ENCODE measurements around the gene BTLA. TPM values are rescaled to one million over a fixed set of nuclear protein-coding genes. Genes with fewer than 3 reads are reported as not detected.

BTLA gene
- total RNA-seq, 1 experiment from 2014 or later = not detected

GRCh38 chr3:112505907-112506306, 6.6 kb upstream of the BTLA start:
- no peak for DNase-seq
- H3K36me3 ChIP-seq (ENCODE audit: low read depth, low read length) = no peaks in the 10 kb centered on the region
- BruUV-seq (replicated peaks) = no TSS peak
- ATAC-seq = no peak
- ChIA-PET POLR2A (ENCODE audit: unreplicated experiment) (no interaction called here), CTCF (no interaction called here)
- intact Hi-C loops (cut with micrococcal nuclease) = no loop called here
- H4K20me1 ChIP-seq (ENCODE audit: low read length) = no peaks in the 10 kb centered on the region
- H3K79me2 ChIP-seq (ENCODE audit: low read length) = no peaks in the 10 kb centered on the region
- no peak overlapping the region for H3K9ac ChIP-seq (ENCODE audit: low read length)
- no peaks in the 10 kb centered on the region for H3K4me1 ChIP-seq (ENCODE audit: insufficient read depth, low read length)
- H3K9me3 ChIP-seq (ENCODE audit: low read length) = 0 out of 2 replicates have a peak, but pooled peaks cover 5% of the 10 kb centered on the region
- H3K27ac ChIP-seq (ENCODE audit: low read length) = no peak overlapping the region
- no peaks in the 10 kb centered on the region for H3K9me2 ChIP-seq (replicated peaks; ENCODE audit: low read length)
- H3K4me3 ChIP-seq (ENCODE audit: low read length) = no peak overlapping the region
- H3K4me2 ChIP-seq (ENCODE audit: low read length) = no peak overlapping the region
- H3F3A ChIP-seq (ENCODE audit: low read length, unreplicated experiment) = no peaks in the 10 kb centered on the region
- H2AFZ ChIP-seq (ENCODE audit: low read length) = no peak overlapping the region
- H3K27me3 ChIP-seq (ENCODE audit: low read length) = peaks cover 33% of the 10 kb centered on the region
- no peak for TF ChIP-seq EZH2 (IDR thresholded peaks at IDR 0.05; ENCODE audit: low read length, unreplicated experiment)
- no peak for TF ChIP-seq EZH2phosphoT487 (IDR thresholded peaks at IDR 0.05; ENCODE audit: borderline replicate concordance, low read length)
- TF ChIP-seq CTCF (conservative IDR thresholded peaks at IDR 0.05; ENCODE audit: low read depth, low read length) = no peak

GRCh38 chr3:112504123-112504522, 4.9 kb upstream of the BTLA start:
- TF ChIP-seq EZH2 (IDR thresholded peaks at IDR 0.05; ENCODE audit: low read length, unreplicated experiment) (no peak), EZH2phosphoT487 (IDR thresholded peaks at IDR 0.05; ENCODE audit: borderline replicate concordance, low read length) (no peak), CTCF (conservative IDR thresholded peaks at IDR 0.05; ENCODE audit: low read depth, low read length) (no peak)
- no peak overlapping the region for H3K9ac ChIP-seq (ENCODE audit: low read length)
- no peak overlapping the region for H3K4me3 ChIP-seq (ENCODE audit: low read length)
- no peak overlapping the region for H3K4me2 ChIP-seq (ENCODE audit: low read length)
- ChIA-PET CTCF (no interaction called here), POLR2A (ENCODE audit: unreplicated experiment) (interaction anchor here (0.7 kb wide), 1 partner anchor 153 kb away, joined by 4 read pairs; no protein-coding TSS in a partner anchor)
- no peaks in the 10 kb centered on the region for H3K36me3 ChIP-seq (ENCODE audit: low read depth, low read length)
- no peaks in the 10 kb centered on the region for H3K9me2 ChIP-seq (replicated peaks; ENCODE audit: low read length)
- H4K20me1 ChIP-seq (ENCODE audit: low read length) = no peaks in the 10 kb centered on the region
- no peaks in the 10 kb centered on the region for H3K9me3 ChIP-seq (ENCODE audit: low read length)
- H3K27me3 ChIP-seq (ENCODE audit: low read length) = peaks cover 50% of the 10 kb centered on the region
- intact Hi-C loops (cut with micrococcal nuclease) = no loop called here
- no TSS peak for BruUV-seq (replicated peaks)
- no peaks in the 10 kb centered on the region for H3F3A ChIP-seq (ENCODE audit: low read length, unreplicated experiment)
- ATAC-seq (no peak), DNase-seq (no peak)
- H3K79me2 ChIP-seq (ENCODE audit: low read length) = no peaks in the 10 kb centered on the region
- no peak overlapping the region for H2AFZ ChIP-seq (ENCODE audit: low read length)
- H3K4me1 ChIP-seq (ENCODE audit: insufficient read depth, low read length) = no peaks in the 10 kb centered on the region
- no peak overlapping the region for H3K27ac ChIP-seq (ENCODE audit: low read length)

GRCh38 chr3:112503304-112503972, 4.2 kb upstream of the BTLA start:
- Histone ChIP-seq H3K9ac (ENCODE audit: low read length) (no peak overlapping the region), H4K20me1 (ENCODE audit: low read length) (no peaks in the 10 kb centered on the region), H3K4me3 (ENCODE audit: low read length) (no peak overlapping the region), H3K4me2 (ENCODE audit: low read length) (no peak overlapping the region), H3K9me2 (replicated peaks; ENCODE audit: low read length) (no peaks in the 10 kb centered on the region), H3K79me2 (ENCODE audit: low read length) (no peaks in the 10 kb centered on the region), H3K9me3 (ENCODE audit: low read length) (no peaks in the 10 kb centered on the region), H3K4me1 (ENCODE audit: insufficient read depth, low read length) (no peaks in the 10 kb centered on the region), H2AFZ (ENCODE audit: low read length) (no peak overlapping the region), H3K27me3 (ENCODE audit: low read length) (peaks cover 57% of the 10 kb centered on the region), H3K27ac (ENCODE audit: low read length) (no peak overlapping the region), H3F3A (ENCODE audit: low read length, unreplicated experiment) (no peaks in the 10 kb centered on the region), H3K36me3 (ENCODE audit: low read depth, low read length) (no peaks in the 10 kb centered on the region)
- ChIA-PET POLR2A (ENCODE audit: unreplicated experiment) (interaction anchor here (0.7 kb wide), 1 partner anchor 153 kb away, joined by 4 read pairs; no protein-coding TSS in a partner anchor), CTCF (interaction anchor here (0.5 kb wide), 1 partner anchor 8 kb away, joined by 4 read pairs; no protein-coding TSS in a partner anchor)
- ATAC-seq = no peak
- BruUV-seq (replicated peaks) = no TSS peak
- intact Hi-C loops (cut with micrococcal nuclease) = no loop called here
- TF ChIP-seq EZH2phosphoT487 (IDR thresholded peaks at IDR 0.05; ENCODE audit: borderline replicate concordance, low read length) (no peak), EZH2 (IDR thresholded peaks at IDR 0.05; ENCODE audit: low read length, unreplicated experiment) (no peak), CTCF (conservative IDR thresholded peaks at IDR 0.05; ENCODE audit: low read depth, low read length) (no peak)
- no peak for DNase-seq

Data from PC-3 (cell line).